Inflammatory macrophage (primary cell): ENCODE data around the gene ZFAND3.
"Not testable (repeated sequence)": the region's sequence is repeated elsewhere in the genome, so short reads cannot be mapped to it uniquely, and the experiment has no call there.

Source experiments
- DNase-seq, 2 donors: peaks; one replicate each; pipeline ENCODE4 v3.0.0-alpha.2; 2020 to 2022

The ZFAND3 gene

GRCh38 chr6:38015341-38015740 lies 195.8 kb downstream of the ZFAND3 start:
- no peak for DNase-seq

- peak; percentile 42 to 54 for DNase-seq
Measured at GRCh38 chr6:38016824-38017223, 197.3 kb downstream of the ZFAND3 start.

GRCh38 chr6:38018755-38019165 lies 199.2 kb downstream of the ZFAND3 start:
- DNase-seq = no peak

GRCh38 chr6:38020593-38020992 lies 201.1 kb downstream of the ZFAND3 start:
- DNase-seq = no peak

- no peak for DNase-seq
Measured at GRCh38 chr6:38021029-38021428, 201.5 kb downstream of the ZFAND3 start.

GRCh38 chr6:38021571-38021970 lies 202.0 kb downstream of the ZFAND3 start:
- DNase-seq = peak in 1 of 2 donors; percentile 20

GRCh38 chr6:38022688-38023087 lies 203.2 kb downstream of the ZFAND3 start:
- no peak for DNase-seq

- DNase-seq = no peak
Measured at GRCh38 chr6:38024908-38025307, 205.4 kb downstream of the ZFAND3 start.

- no peak for DNase-seq
Measured at GRCh38 chr6:38025451-38025850, 205.9 kb downstream of the ZFAND3 start.

GRCh38 chr6:38027685-38028373 lies 208.3 kb downstream of the ZFAND3 start:
- DNase-seq = peak; percentile 6 to 15

GRCh38 chr6:38030380-38030779 lies 210.9 kb downstream of the ZFAND3 start:
- no peak for DNase-seq

- DNase-seq = no peak
Measured at GRCh38 chr6:38032797-38033196, 213.3 kb downstream of the ZFAND3 start.

- no peak for DNase-seq
Measured at GRCh38 chr6:38033442-38033982, 214.0 kb downstream of the ZFAND3 start.

GRCh38 chr6:38034274-38034914 lies 214.9 kb downstream of the ZFAND3 start:
- DNase-seq = peak in 1 of 2 donors; percentile 22

GRCh38 chr6:38035478-38035877 lies 216.0 kb downstream of the ZFAND3 start:
- DNase-seq = peak in 1 of 2 donors; percentile 0

- no peak for DNase-seq
Measured at GRCh38 chr6:38039502-38039901, 220.0 kb downstream of the ZFAND3 start.

- peak in 1 of 2 donors; percentile 2 for DNase-seq
Measured at GRCh38 chr6:38040254-38040653, 220.7 kb downstream of the ZFAND3 start.

GRCh38 chr6:38043259-38043753 lies 223.8 kb downstream of the ZFAND3 start:
- no peak for DNase-seq

- peak in 1 of 2 donors; percentile 0 for DNase-seq
Measured at GRCh38 chr6:38045701-38046305, 226.3 kb downstream of the ZFAND3 start.

- no peak for DNase-seq
Measured at GRCh38 chr6:38047562-38047961, 228.0 kb downstream of the ZFAND3 start.

GRCh38 chr6:38049861-38050397 lies 230.4 kb downstream of the ZFAND3 start:
- DNase-seq = not testable (repeated sequence)

- DNase-seq = no peak
Measured at GRCh38 chr6:38051819-38052434, 232.4 kb downstream of the ZFAND3 start.
